HepG2 (cell line): ENCODE measurements around the gene BCL7A. TPM values are rescaled to one million over a fixed set of nuclear protein-coding genes. Genes with fewer than 3 reads are reported as not detected.

ENCODE experiments used
- BCL3 ChIP-seq: sonication (generic); formaldehyde crosslinking; IDR thresholded peaks from 2 replicates; pipeline ENCODE4 v1.5.1; 2020; ENCODE audit warnings: mild to moderate bottlenecking, missing genetic modification reagents, moderate library complexity
- DNMT3B ChIP-seq: conservative IDR thresholded peaks from 2 replicates; pipeline ENCODE4 v1.6.1; 2016; ENCODE audit warnings: missing biosample characterization, control low read depth
- FOXA1 ChIP-seq, 2 experiments: fragments of 450-650 bp in 1 of 2; sonication (generic) in 1 of 2; formaldehyde crosslinking in 1 of 2; IDR thresholded peaks; 2 replicates each; pipeline versions ENCODE4 v1.4.0 to v1.6.1; 2016 to 2020; ENCODE audit warnings: missing genetic modification reagents in 1 of 2
- HNF4G ChIP-seq, 2 experiments: sonication (generic) in 1 of 2; formaldehyde crosslinking in 1 of 2; IDR thresholded peaks; 2 replicates each; pipeline versions ENCODE4 v1.4.0 to v1.6.1; 2011 to 2020; ENCODE audit warnings: borderline replicate concordance in 2 of 2, low read depth in 2 of 2, mild to moderate bottlenecking in 2 of 2, low read length in 1 of 2, missing genetic modification reagents in 1 of 2, moderate library complexity in 1 of 2
- KDM1A ChIP-seq: IDR thresholded peaks from 2 replicates; pipeline ENCODE4 v1.6.1; 2016; ENCODE audit warnings: missing compliant biosample characterization
- MTF1 ChIP-seq: sonication (generic); formaldehyde crosslinking; IDR thresholded peaks from 2 replicates; pipeline ENCODE4 v1.5.0; 2020; ENCODE audit warnings: missing genetic modification reagents
- PTBP1 ChIP-seq: fragments of 200-400 bp; formaldehyde crosslinking; IDR thresholded peaks from 2 replicates; pipeline ENCODE4 v1.6.1; 2018; ENCODE audit warnings: low read length, low read depth; ENCODE audit not compliant: poor library complexity, severe bottlenecking
- RXRA ChIP-seq: sonication (generic); formaldehyde crosslinking; IDR thresholded peaks from 2 replicates; pipeline ENCODE4 v1.5.1; 2020; ENCODE audit warnings: missing genetic modification reagents
- TFAP4 ChIP-seq: sonication (generic); IDR thresholded peaks from 2 replicates; pipeline ENCODE4 v1.6.1; 2016; ENCODE audit warnings: low read depth, borderline replicate concordance
- YEATS4 ChIP-seq: sonication (generic); formaldehyde crosslinking; IDR thresholded peaks from 2 replicates; pipeline ENCODE4 v1.4.0; 2020; ENCODE audit warnings: missing genetic modification reagents, borderline replicate concordance
- ZBTB40 ChIP-seq, 2 experiments: fragments of 450-650 bp in 1 of 2; sonication (generic) in 1 of 2; formaldehyde crosslinking in 1 of 2; IDR thresholded peaks; 2 replicates each; pipeline versions ENCODE4 v1.6.1 to v1.8.0; 2016 to 2022; ENCODE audit warnings: antibody characterized with exemption in 1 of 2, mild to moderate bottlenecking in 1 of 2, missing genetic modification reagents in 1 of 2
- ZFP37 ChIP-seq: sonication (generic); formaldehyde crosslinking; IDR thresholded peaks from 2 replicates; pipeline ENCODE4 v1.4.0; 2020; ENCODE audit warnings: missing genetic modification reagents, borderline replicate concordance
- ZNF3 ChIP-seq: IDR thresholded peaks from 2 replicates; pipeline ENCODE4 v1.7.0; 2017; ENCODE audit warnings: inconsistent platforms
- ZNF430 ChIP-seq: sonication (generic); formaldehyde crosslinking; IDR thresholded peaks from 2 replicates; pipeline ENCODE4 v1.9.0; 2021; ENCODE audit warnings: mild to moderate bottlenecking, missing genetic modification reagents
- ZNF598 ChIP-seq: sonication (generic); formaldehyde crosslinking; IDR thresholded peaks from 2 replicates; pipeline ENCODE4 v1.5.1; 2020; ENCODE audit warnings: mild to moderate bottlenecking, missing genetic modification reagents, borderline replicate concordance
- ZNF746 ChIP-seq: sonication (generic); formaldehyde crosslinking; IDR thresholded peaks from 2 replicates; pipeline ENCODE4 v1.8.0; 2022; ENCODE audit warnings: mild to moderate bottlenecking, missing genetic modification reagents
- ZSCAN29 ChIP-seq: sonication (generic); formaldehyde crosslinking; conservative IDR thresholded peaks from 2 replicates; pipeline ENCODE4 v1.4.0; 2020; ENCODE audit warnings: mild to moderate bottlenecking, missing genetic modification reagents
- polyA plus RNA-seq, 8 experiments: library from polyadenylated mRNA; depleted of rRNA in 3 of 8; stranded (reverse) in 7 of 8; unstranded in 1 of 8; fragments of >200 nt; fragmentation: Illumina TruSeq in 4 of 8; extraction: Trizol in 4 of 8; gene quantifications; 2 replicates each; pipeline versions ENCODE4 v1.2.1 to v1.2.3, GENCODE V29; 2011 to 2016; ENCODE audit warnings: low read depth in 4 of 8, missing spikeins in 1 of 8, mixed read lengths in 1 of 8; ENCODE audit not compliant: insufficient read depth in 1 of 8
- total RNA-seq, 5 experiments: library from RNA; depleted of rRNA; stranded (reverse); fragments of >200 nt; fragmentation: Illumina TruSeq; extraction: Trizol; gene quantifications; 2 replicates each; pipeline ENCODE4 v1.2.3, GENCODE V29; 2016; ENCODE audit warnings: low read depth in 1 of 5

The BCL7A gene
- total and polyA plus RNA-seq, 2 of the 13 experiments (the other 11 are each of a cell fraction or from before 2014, with no cell fraction given): 4.1 to 6.2 TPM

- TF ChIP-seq FOXA1 (IDR thresholded peaks at IDR 0.05) (no peak), FOXA1 (CRISPR knock-in tag; IDR thresholded peaks at IDR 0.05) (peak; percentile 30; the same call in 1 of the 2 replicates), ZNF746 (CRISPR knock-in tag) (no peak), RXRA (peak; percentile 48; the same call in 1 of the 2 replicates), TFAP4 (peak; percentile 65; the same call in 1 of the 2 replicates), ZNF430 (no peak), ZBTB40 (IDR thresholded peaks at IDR 0.05) (no peak), ZBTB40 (CRISPR knock-in tag; IDR thresholded peaks at IDR 0.05) (no peak), YEATS4 (no peak), ZFP37 (CRISPR knock-in tag) (no peak), MTF1 (CRISPR knock-in tag) (no peak), ZNF3 (CRISPR knock-in tag) (no peak), ZNF598 (CRISPR knock-in tag) (0 out of 2 replicates have a peak, but pooled peaks have one; percentile 42), HNF4G (IDR thresholded peaks at IDR 0.05; ENCODE audit: borderline replicate concordance, low read depth, low read length) (no peak), HNF4G (CRISPR knock-in tag; IDR thresholded peaks at IDR 0.05; ENCODE audit: borderline replicate concordance, low read depth) (no peak), KDM1A (CRISPR knock-in tag) (no peak), ZSCAN29 (no peak), BCL3 (CRISPR knock-in tag) (no peak), PTBP1 (no peak), DNMT3B (CRISPR knock-in tag) (no peak)
Measured at GRCh38 chr12:122097927-122098756, 76.5 kb downstream of the BCL7A start (continued).
